Endothelial cell of umbilical vein (primary cell): ENCODE measurements around the gene TTBK1. TPM values are rescaled to one million over a fixed set of nuclear protein-coding genes. Genes with fewer than 3 reads are reported as not detected.

Source experiments
- BruUV-seq: library from RNA; stranded (reverse); fragments of 400-500 nt; replicated peaks from 2 replicates; lab custom pipeline; 2021; lab: Mats Ljungman, UMichigan
- CTCF ChIA-PET: fragments of 300-600, 350-600 bp; sonication (Branson Sonifier 250); formaldehyde crosslinking; loops from one replicate; lab custom pipeline; 2021; ENCODE audit warnings: antibody characterized with exemption, inconsistent platforms; lab: Charles Lee
- POLR2A ChIA-PET: fragments of 300-600, 350-600 bp; sonication (Branson Sonifier 250); formaldehyde crosslinking; loops from one replicate; lab custom pipeline; 2021; ENCODE audit warnings: antibody characterized with exemption, inconsistent platforms; lab: Charles Lee
- DNase-seq: peaks from one replicate; pipeline ENCODE4 v3.0.0-alpha.2; 2011; ENCODE audit warnings: low read depth, low spot score
- FAIRE-seq: peaks from 2 replicates; lab custom pipeline; 2011; peaks lifted over from hg19 to GRCh38; lab: Jason Lieb, UNC
- H2AFZ ChIP-seq: 2 replicates; pipeline ENCODE4 v1.6.0; 2012; ENCODE audit warnings: low read depth, low read length, control low read depth, inconsistent platforms
- H3K27ac ChIP-seq: 2 replicates; pipeline ENCODE4 v1.5.1; 2011; ENCODE audit warnings: low read depth, mild to moderate bottlenecking, control low read depth, low read length, moderate library complexity; ENCODE audit not compliant: insufficient read depth
- H3K27me3 ChIP-seq, 2 experiments: 2 replicates each; pipeline versions ENCODE4 v1.6.0 to v1.6.1; 2011; ENCODE audit warnings: low read length in 2 of 2, mixed read lengths in 1 of 2; ENCODE audit not compliant: control insufficient read depth in 2 of 2, insufficient read depth in 2 of 2
- H3K36me3 ChIP-seq, 2 experiments: 2 replicates in 1 of 2; 3 replicates in 1 of 2; pipeline ENCODE4 v1.5.1; 2011; ENCODE audit warnings: low read length in 2 of 2, mild to moderate bottlenecking in 1 of 2, moderate library complexity in 1 of 2; ENCODE audit not compliant: control insufficient read depth in 2 of 2, insufficient read depth in 2 of 2; ENCODE audit errors: extremely low read depth in 1 of 2
- H3K4me1 ChIP-seq: 3 replicates; pipeline ENCODE4 v1.5.1; 2011; ENCODE audit warnings: mild to moderate bottlenecking, low read length; ENCODE audit not compliant: control insufficient read depth, insufficient read depth; ENCODE audit errors: extremely low read depth
- H3K4me2 ChIP-seq: 2 replicates; pipeline ENCODE4 v1.6.1; 2011; ENCODE audit warnings: low read length, control low read depth, mixed read lengths; ENCODE audit not compliant: insufficient read depth
- H3K4me3 ChIP-seq, 3 experiments: fragments of 200-600 bp in 1 of 3; sonication (generic), shearing (Covaris generic) in 1 of 3; replicated peaks in 1 of 3; 2 replicates each; pipeline ENCODE4 v1.5.1; 2011 to 2016; ENCODE audit warnings: control low read depth in 3 of 3, low read length in 3 of 3, mild to moderate bottlenecking in 2 of 3, inconsistent platforms in 1 of 3, low read depth in 1 of 3, moderate library complexity in 1 of 3; ENCODE audit not compliant: insufficient read depth in 1 of 3
- H3K79me2 ChIP-seq: 2 replicates; pipeline ENCODE4 v1.6.0; 2012; ENCODE audit warnings: low read length, inconsistent platforms; ENCODE audit not compliant: control insufficient read depth, insufficient read depth
- H3K9ac ChIP-seq: replicated peaks from 2 replicates; pipeline ENCODE3; 2011; ENCODE audit warnings: low read length, control low read depth; ENCODE audit not compliant: insufficient read depth; ENCODE audit errors: extremely low read depth
- H3K9me1 ChIP-seq: replicated peaks from 3 replicates; pipeline ENCODE4 v1.6.0; 2011; ENCODE audit warnings: mild to moderate bottlenecking, low read length; ENCODE audit not compliant: control insufficient read depth, insufficient read depth; ENCODE audit errors: extremely low read depth
- H3K9me3 ChIP-seq: replicated peaks from 2 replicates; pipeline ENCODE4 v1.5.1; 2012; ENCODE audit warnings: low read length, inconsistent platforms; ENCODE audit not compliant: control insufficient read depth, insufficient read depth
- H4K20me1 ChIP-seq: replicated peaks from 2 replicates; pipeline ENCODE3; 2011; ENCODE audit warnings: mild to moderate bottlenecking, low read length; ENCODE audit not compliant: control insufficient read depth, insufficient read depth; ENCODE audit errors: extremely low read depth
- EZH2 ChIP-seq: IDR thresholded peaks from 2 replicates; pipeline ENCODE4 v1.6.1; 2012; ENCODE audit warnings: borderline replicate concordance, low read depth, mild to moderate bottlenecking, moderate library complexity, low read length, inconsistent platforms; ENCODE audit not compliant: severe bottlenecking
- FOS ChIP-seq: IDR thresholded peaks from 2 replicates; pipeline ENCODE4 v1.6.1; 2011; ENCODE audit warnings: mild to moderate bottlenecking, low read length, moderate library complexity, borderline replicate concordance; ENCODE audit not compliant: insufficient read depth
- GATA2 ChIP-seq: IDR thresholded peaks from 2 replicates; pipeline ENCODE4 v1.7.0; 2011; ENCODE audit warnings: low read depth, mild to moderate bottlenecking, moderate library complexity, mixed read lengths, low read length; ENCODE audit not compliant: insufficient read length, insufficient read depth
- JUN ChIP-seq: IDR thresholded peaks from 2 replicates; pipeline ENCODE4 v1.6.1; 2011; ENCODE audit warnings: borderline replicate concordance, low read depth; ENCODE audit not compliant: insufficient read length, insufficient read depth
- MYC ChIP-seq: IDR thresholded peaks from one replicate; pipeline ENCODE4 v1.6.1; 2011; ENCODE audit warnings: mild to moderate bottlenecking, low read depth, low read length
- POLR2A ChIP-seq: IDR thresholded peaks from 2 replicates; pipeline ENCODE4 v1.6.1; 2012; ENCODE audit warnings: low read depth, mild to moderate bottlenecking, control low read depth, low read length
- POLR2AphosphoS5 ChIP-seq: IDR thresholded peaks from 2 replicates; pipeline ENCODE4 v1.6.1; 2012; ENCODE audit warnings: low read depth, mild to moderate bottlenecking, control low read depth, low read length, moderate library complexity; ENCODE audit not compliant: insufficient read depth
- dilution Hi-C: fragments of 300-500 bp; cut with MboI; formaldehyde crosslinking; loops from one replicate; pipeline ENCODE4 v1.15.0; 2019; ENCODE audit warnings: low sequenced_read_pairs; ENCODE audit not compliant: extremely low pct_ligation_motif_present
- intact Hi-C: fragments of 100-400 bp; cut with micrococcal nuclease; formaldehyde crosslinking; loops from one replicate; pipeline ENCODE4 v1.10.0; 2022
- polyA plus RNA-seq, 4 experiments: library from polyadenylated mRNA; depleted of rRNA in 3 of 4; stranded (reverse) in 3 of 4; unstranded in 1 of 4; fragments of >200 nt; gene quantifications; 2 replicates each; pipeline versions ENCODE4 v1.2.1 to v1.2.3, GENCODE V29; 2011 to 2012; ENCODE audit warnings: missing spikeins in 1 of 4
- total RNA-seq: library from RNA; stranded (reverse); gene quantifications from 2 replicates; pipeline ENCODE4 v1.2.3, GENCODE V29; 2021
- TF ChIP-seq, protein P1 (sequence below), 2 donors: IDR thresholded peaks; 1 replicate in 1 of 2; 2 replicates in 1 of 2; pipeline ENCODE4 v1.5.1; 2011; ENCODE audit warnings: low read length in 2 of 2, mild to moderate bottlenecking in 2 of 2, moderate library complexity in 2 of 2, control low read depth in 1 of 2, inconsistent platforms in 1 of 2, low read depth in 1 of 2; ENCODE audit not compliant: insufficient read depth in 1 of 2; ENCODE audit errors: extremely low read depth in 1 of 2
- TF ChIP-seq, protein P2 (sequence below): IDR thresholded peaks from 2 replicates; pipeline ENCODE4 v1.6.1; 2011; ENCODE audit not compliant: insufficient read depth, insufficient read length

TTBK1 gene
- total and polyA plus RNA-seq, 2 donors (not counting 3 experiments of a cell fraction or from before 2014, with no cell fraction given) = 0.06 TPM; not detected in 1

DNA sequence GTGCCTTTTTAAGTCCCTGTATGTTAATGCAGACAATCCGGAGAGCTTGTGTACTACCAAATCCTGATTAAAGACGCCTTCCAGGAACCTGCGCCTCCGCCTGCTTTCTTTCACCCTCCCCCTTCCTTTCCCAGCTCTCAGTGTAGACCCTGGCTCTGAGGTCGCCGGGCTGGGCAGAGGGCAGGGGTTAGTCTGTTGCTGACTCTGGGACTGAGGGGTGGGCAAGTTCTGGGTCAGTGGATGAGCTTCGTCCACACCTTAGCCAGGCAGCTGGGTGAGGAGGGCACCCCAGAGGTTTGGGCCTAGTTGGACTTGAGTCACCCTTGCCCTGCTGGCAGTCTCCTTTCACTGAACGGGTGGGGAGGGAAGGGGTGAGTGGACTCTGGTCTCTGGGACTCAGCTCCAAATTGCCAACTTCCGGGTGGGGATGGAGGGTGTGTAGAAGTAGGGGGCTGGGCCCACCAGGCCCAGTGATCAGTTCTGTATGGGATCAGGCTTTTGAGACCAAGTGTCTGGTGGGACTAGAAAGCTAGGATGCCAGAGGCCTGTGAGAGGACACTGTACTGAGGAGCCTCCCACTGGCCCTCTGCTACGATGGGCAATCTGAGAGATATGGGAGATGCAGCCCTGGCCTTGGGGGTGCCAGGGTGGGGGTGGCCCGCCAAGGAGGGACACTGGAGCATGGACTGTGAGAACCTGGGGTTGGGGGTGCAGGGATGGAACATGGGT is 33.5 kb downstream of the TTBK1 start:
- Histone ChIP-seq H2AFZ (no peak overlapping the region), H3K27ac (no peak overlapping the region), H3K4me1 (no peaks in the 10 kb centered on the region), H3K4me2 (no peak overlapping the region), H3K9me3 (no peaks in the 10 kb centered on the region), H4K20me1 (no peaks in the 10 kb centered on the region), H3K36me3 (no peaks in the 10 kb centered on the region), H3K79me2 (no peaks in the 10 kb centered on the region), H3K9ac (no peak overlapping the region), H3K9me1 (no peaks in the 10 kb centered on the region), H3K27me3 (peaks cover 50 to 59% of the 10 kb centered on the region in 2 experiments), H3K4me3 (no peak overlapping the region)
- CTCF ChIA-PET = interaction anchor here (0.9 to 1.1 kb wide), 2 partner anchors 15 to 20 kb away, joined by 3 read pairs; no protein-coding TSS in a partner anchor
- no TSS peak for BruUV-seq
- FAIRE-seq = no peak
- POLR2A ChIA-PET = no interaction called here
- DNase-seq = no peak
- intact Hi-C loops = no loop called here
- TF ChIP-seq, protein P1, sequence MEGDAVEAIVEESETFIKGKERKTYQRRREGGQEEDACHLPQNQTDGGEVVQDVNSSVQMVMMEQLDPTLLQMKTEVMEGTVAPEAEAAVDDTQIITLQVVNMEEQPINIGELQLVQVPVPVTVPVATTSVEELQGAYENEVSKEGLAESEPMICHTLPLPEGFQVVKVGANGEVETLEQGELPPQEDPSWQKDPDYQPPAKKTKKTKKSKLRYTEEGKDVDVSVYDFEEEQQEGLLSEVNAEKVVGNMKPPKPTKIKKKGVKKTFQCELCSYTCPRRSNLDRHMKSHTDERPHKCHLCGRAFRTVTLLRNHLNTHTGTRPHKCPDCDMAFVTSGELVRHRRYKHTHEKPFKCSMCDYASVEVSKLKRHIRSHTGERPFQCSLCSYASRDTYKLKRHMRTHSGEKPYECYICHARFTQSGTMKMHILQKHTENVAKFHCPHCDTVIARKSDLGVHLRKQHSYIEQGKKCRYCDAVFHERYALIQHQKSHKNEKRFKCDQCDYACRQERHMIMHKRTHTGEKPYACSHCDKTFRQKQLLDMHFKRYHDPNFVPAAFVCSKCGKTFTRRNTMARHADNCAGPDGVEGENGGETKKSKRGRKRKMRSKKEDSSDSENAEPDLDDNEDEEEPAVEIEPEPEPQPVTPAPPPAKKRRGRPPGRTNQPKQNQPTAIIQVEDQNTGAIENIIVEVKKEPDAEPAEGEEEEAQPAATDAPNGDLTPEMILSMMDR (IDR thresholded peaks at IDR 0.05; ENCODE audit: extremely low read depth in 1 of 2, insufficient read depth in 1 of 2, low read depth in 1 of 2, low read length in 2 of 2) = no peak
- no peak for TF ChIP-seq FOS
- TF ChIP-seq MYC = no peak
- no peak for TF ChIP-seq JUN
- TF ChIP-seq POLR2AphosphoS5 = no peak
- TF ChIP-seq POLR2A = no peak
- TF ChIP-seq, protein P2, sequence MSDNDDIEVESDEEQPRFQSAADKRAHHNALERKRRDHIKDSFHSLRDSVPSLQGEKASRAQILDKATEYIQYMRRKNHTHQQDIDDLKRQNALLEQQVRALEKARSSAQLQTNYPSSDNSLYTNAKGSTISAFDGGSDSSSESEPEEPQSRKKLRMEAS = no peak
- TF ChIP-seq EZH2 = no peak
- no peak for TF ChIP-seq GATA2
- dilution Hi-C loops = no loop called here
